Gastroesophageal sphincter (tissue), 3 donors: Measurements from ENCODE around the gene COL12A1.

Experiments used
- EP300 ChIP-seq: sonication (generic); formaldehyde crosslinking; IDR thresholded peaks from one replicate; pipeline ENCODE4 v1.6.1; 2017; ENCODE audit warnings: antibody characterized with exemption, mild to moderate bottlenecking
- POLR2A ChIP-seq, 2 donors: fragments of 450-650 bp; IDR thresholded peaks; one replicate each; pipeline ENCODE4 v1.6.1; 2017; ENCODE audit warnings: antibody characterized with exemption in 2 of 2, mild to moderate bottlenecking in 2 of 2, moderate library complexity in 1 of 2
- POLR2AphosphoS5 ChIP-seq: sonication (generic); formaldehyde crosslinking; IDR thresholded peaks from one replicate; pipeline ENCODE4 v1.6.1; 2017; ENCODE audit warnings: antibody characterized with exemption
- TF ChIP-seq, protein P1 (sequence below), 4 experiments: fragments of 200-600 bp in 2 of 4; fragments of 450-650 bp in 2 of 4; sonication (generic) in 1 of 4; IDR thresholded peaks; one replicate each; pipeline ENCODE4 v1.5.1; 2017 to 2019; ENCODE audit warnings: antibody characterized with exemption in 4 of 4, mild to moderate bottlenecking in 2 of 4, moderate library complexity in 2 of 4

DNA sequence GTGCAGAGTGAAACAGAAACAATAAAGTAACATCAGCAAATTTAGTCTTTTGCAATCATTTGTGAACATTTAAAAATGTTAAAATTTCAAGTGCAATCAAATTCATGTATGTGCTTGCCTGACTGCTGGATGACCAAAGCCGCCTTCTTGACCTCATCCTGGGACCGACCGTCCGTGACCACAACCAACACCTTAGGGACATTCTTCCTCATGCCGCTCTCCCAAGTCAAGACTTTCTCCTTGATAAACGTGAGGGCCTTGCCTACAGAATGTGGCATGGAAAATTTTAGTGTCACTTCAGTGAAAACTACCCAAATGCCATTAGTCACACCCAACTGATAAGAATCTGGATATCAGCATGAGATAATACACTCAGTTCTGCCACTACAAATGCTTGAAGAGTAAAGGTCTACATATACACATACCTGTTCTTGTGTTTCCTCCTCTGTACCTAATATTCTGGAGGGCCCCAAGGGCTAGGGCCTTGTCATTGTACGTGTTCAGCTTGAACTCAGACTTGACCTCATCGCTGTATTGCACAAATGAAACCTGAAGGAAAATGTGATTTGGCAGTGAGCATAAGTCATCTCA is 86.8 kb downstream of the COL12A1 start:
- TF ChIP-seq POLR2AphosphoS5 (no peak), POLR2A (IDR thresholded peaks at IDR 0.05) (no peak), EP300 (no peak)
- TF ChIP-seq, protein P1, sequence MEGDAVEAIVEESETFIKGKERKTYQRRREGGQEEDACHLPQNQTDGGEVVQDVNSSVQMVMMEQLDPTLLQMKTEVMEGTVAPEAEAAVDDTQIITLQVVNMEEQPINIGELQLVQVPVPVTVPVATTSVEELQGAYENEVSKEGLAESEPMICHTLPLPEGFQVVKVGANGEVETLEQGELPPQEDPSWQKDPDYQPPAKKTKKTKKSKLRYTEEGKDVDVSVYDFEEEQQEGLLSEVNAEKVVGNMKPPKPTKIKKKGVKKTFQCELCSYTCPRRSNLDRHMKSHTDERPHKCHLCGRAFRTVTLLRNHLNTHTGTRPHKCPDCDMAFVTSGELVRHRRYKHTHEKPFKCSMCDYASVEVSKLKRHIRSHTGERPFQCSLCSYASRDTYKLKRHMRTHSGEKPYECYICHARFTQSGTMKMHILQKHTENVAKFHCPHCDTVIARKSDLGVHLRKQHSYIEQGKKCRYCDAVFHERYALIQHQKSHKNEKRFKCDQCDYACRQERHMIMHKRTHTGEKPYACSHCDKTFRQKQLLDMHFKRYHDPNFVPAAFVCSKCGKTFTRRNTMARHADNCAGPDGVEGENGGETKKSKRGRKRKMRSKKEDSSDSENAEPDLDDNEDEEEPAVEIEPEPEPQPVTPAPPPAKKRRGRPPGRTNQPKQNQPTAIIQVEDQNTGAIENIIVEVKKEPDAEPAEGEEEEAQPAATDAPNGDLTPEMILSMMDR (IDR thresholded peaks at IDR 0.05) = no peak
